GM21528 (cell line): ENCODE measurements around the gene TBX5.

Source experiments
- ATAC-seq: cut with Tn5 transposase; IDR thresholded peaks from one replicate; pipeline ENCODE4 v1.9.1; 2021; ENCODE audit warnings: mild to moderate bottlenecking, moderate library complexity; ENCODE audit not compliant: unreplicated experiment, low FRiP score

Gene TBX5

DNA sequence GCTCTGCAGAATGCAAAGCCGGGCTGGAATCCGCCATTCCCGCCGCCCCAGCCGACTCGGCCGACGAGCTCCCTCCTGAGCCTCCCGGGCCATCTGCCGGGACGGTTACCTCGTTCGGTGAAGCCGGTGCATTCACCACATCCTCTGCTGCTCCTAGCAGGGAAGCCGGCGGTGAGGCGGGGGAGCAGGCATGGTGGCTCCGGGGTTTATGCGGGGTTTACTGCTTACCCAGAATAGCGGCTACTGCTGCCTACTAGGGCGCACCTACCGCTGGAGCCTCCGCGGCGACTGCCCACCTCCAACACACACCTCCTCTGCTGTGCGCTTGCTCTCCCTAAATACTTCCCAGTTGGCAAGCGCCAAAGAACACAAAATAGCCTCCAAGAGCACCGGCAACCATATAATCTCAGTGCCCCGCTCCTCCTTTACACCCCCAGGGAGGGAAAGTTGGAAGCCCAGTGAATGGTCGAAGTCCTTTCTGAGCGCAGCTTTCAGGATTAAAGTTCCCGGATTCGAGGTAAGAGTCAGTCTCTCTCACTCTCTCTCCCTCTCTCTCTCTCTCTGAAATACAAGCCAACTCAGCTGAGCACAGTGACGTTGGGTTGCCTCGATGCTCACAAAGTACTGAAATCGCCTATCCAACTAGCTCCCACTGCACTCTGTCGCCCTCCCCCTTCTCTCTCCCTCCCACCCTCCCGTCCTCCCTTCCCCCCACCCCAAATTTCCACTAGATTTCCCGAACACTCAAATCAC, at the start of gene TBX5:
TBX5 (minus strand) TSS at position 626 of the 753 bp plus-strand sequence. CDS start 2,246 bp downstream, outside the sequence.
- ATAC-seq: no peak

DNA sequence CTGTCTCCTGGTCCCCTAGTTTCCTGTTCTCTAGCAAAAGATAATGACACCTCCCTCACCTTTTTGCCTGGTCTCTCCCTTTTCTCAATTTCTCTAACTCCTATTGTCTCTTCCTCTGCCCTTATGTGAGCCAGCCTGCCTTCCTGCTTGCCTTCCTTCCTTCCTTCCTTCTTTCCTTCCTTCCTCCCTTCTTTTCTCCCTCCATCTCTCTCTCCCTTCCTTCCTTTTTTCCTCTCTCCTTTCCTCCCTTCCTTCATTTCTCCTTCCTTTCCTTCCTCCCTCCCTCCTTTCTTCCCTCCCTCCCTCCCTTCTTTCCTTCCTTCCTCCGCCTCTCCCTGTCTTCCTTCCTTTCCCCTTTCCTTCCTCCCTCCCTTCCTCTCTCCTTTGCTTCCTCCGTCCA, 45.7 kb upstream of the TBX5 start:
- no peak for ATAC-seq

DNA sequence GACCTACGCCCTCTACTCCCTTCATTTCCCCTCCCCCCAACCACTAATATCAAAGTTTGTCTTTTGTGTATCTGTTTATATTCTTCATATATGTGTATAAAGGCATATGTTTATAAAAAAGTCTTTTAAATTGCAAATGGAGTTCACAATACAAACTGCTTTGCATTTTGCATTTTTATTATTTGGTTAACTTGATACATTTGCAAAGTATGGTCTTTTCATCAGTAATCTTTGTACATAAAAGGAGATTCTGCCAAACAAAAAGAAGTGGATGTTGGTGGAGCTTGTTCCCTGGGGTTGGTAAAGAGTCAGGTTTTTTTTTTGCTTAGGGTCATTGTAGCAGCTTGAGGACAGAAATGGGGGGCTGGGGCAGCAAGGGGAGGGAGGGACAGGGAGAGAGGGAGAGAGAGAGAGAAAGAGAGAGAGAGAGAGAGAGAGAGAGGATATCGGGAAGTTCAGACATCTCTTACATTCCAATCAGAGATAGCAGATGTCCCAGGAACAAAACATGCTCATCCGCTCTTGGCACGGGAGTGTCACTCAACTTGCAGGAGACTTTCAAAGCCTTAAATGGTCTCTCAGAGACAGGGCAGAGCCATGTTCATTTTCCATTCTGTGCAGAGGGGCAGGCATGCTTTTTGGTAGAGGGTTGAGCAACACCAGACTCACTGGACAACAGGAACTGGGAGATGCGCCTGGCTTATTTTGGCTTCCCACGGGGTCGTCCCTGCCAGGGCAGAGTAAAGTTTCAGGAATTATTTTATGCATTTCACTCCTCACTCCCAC, 44.8 kb upstream of the TBX5 start:
- ATAC-seq: no peak

DNA sequence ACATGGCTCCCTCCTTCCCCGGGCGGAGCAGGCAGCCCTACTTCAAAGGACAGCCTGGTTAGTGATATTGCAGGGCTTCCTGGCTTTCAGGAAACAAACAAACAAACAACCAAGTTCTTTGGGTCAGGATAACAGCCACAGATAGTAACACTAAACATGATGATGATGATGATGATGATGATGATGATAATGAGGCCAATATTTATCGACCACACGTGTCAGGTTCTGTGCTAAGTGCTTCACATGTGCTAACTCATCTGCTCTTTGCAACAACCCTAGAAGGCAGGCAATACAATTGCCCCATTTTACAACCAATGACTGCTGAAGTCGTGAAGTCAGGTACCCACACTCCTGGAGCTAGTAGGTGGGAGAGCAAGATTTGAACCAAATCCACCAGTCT, 44.1 kb upstream of the TBX5 start:
- ATAC-seq: no peak

DNA sequence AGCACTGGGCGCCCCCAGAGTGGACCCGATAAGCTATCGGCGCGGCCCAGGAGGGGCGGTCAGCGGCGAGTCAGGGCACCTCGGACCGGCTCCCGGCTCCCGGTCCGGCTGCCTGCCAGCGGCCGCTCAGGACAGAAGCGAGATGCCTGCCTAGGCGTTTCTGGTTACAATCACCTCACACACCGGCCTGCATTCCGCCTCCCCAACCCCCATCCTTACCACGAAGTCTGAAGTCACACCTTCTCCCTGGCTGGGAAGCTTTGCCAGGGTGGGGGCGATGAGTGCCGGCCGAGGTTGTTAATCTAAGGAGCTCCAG, 42.6 kb upstream of the TBX5 start:
- ATAC-seq: no peak

DNA sequence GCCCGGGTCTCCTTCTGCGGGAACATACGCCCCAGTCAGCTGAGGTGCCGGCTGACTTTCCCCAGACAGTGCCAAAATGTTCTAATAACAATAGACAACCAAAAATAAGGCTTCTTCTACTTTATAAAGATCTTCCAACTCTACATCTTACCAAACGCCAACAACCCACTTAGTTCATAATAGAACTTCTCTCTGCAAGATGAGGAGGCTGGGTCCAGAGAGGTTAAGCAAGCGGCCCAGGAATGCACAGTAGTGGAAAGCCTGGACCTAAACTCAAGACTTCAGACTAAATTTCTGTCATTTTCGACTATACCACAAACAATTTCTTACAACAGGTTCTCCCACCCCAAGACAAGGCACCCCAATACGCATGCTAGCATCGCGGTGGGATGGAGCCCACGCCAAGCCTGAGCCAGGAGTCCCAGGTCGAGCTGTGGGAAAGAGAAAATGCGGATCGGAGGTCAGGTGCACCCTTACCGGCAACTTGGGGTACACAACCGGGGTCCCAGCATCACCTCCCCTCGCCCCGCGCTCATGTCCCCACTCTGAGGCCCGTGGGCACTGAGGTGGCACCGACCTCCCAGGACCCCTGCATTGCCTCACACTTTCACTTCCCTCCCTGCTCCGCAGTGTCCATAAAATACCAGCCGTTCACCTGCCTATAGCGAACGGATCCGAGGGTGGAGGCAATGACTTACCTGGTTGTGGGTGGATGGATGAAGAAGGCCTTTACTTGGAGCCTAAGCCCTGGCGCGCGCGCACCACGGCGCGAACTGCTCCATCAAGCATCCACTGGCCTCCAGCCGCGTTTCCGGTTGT, 42.1 kb upstream of the TBX5 start:
- no peak for ATAC-seq

DNA sequence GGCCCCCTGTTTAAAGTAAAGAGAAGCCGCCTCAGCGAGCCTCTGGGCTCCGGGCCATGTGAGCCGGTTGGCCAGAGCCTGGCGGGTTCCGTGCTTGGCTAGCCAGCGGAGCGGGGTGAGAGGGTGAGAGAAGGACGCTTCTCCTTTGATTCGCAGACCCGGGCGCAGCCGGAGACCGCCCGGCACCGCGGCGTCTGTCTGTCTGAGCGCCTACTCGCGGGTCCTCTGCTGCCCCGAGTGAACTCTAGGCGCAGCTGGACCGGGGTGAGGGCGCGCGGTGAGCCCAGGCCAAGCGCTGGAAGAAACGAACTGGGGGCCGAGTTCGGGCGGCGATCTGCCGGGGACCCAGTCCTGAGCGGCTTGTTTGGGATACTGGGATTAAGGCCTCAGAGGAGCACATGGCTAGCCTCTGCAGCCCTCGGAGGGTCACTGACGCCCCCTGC, 41.4 kb upstream of the TBX5 start:
- no peak for ATAC-seq

DNA sequence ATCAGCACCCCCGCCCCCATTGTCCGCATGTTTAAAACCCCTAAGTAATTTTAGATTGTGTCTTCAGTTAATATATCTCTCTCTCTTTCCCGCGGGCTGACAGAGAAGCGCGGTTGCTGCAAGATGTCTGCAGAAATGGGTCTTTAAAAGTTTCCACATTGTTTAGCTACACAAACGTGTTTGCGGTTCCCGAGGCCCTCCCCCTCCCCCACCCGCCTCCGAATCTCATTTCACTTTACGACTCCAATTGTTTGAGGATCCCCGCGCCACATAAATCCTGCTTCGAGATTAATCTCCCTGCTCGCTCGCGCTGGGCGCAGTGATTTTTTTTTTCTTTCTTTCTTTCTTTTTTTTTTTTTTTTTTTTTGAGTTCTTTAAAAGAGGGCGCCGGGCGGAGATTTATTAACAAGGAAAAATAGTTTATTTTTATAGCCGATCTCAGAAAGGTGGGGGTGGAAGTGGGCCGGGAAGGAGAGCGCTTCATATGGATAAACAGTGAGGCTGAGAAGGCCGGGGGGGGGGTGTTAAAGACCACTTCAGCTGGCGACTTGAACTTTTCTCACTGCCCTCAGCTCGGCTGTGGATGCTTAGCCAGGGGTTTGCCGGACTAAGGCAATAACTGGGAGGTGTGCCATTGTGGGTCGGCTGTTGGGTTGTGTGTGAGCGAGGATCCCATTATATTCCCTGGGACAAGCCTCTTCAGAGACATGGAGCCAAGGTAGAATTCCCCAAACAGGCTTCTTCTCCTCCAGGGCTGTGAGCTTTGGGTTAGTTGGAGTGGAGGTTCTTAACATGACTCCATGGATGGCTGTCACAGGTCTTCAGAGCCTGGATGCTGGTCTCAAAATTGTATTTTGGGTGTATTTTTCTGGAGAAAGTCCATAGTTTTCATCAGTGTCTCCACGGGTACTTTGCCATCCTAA, 39.7 kb upstream of the TBX5 start:
- no peak for ATAC-seq

DNA sequence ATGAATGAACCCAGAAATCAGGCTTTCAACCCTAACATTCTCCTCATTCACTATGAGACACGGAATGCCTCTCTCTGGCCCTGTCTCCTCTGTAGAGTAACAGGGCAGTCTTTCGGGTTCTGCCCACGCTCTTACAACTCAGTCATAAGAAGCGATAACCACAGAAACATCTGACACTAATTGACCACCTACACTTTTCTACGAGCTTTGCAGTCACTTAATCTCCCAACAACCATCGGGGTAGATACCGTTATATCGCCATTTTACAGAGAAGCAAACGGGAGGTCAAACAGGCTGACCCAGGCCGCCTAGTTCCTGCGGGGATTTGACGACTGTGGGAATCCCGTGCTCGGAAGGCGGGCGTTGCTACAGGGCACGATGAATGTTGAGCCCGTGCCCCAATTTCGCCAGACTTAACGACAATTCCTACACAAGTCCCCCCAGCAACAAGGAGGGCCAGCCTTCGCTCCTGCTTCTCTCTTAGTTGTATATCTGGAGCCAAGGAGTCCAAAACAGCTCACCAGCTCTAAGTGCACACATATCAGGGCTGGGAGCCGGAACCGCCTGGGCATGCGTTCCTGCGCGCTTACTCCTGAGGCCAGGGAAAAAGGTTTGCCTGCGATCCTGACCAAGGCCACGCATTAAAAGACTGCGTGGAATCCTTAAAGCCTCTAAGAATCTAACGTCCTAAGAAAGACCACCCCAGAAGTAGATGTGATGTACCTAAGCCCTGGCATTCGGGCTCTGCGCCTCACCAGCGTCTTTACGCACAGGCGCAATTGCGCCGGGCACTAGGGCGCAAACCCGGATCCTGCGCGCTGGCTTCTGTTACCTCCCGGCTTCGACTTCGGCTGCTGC, 38.7 kb upstream of the TBX5 start:
- ATAC-seq: no peak

DNA sequence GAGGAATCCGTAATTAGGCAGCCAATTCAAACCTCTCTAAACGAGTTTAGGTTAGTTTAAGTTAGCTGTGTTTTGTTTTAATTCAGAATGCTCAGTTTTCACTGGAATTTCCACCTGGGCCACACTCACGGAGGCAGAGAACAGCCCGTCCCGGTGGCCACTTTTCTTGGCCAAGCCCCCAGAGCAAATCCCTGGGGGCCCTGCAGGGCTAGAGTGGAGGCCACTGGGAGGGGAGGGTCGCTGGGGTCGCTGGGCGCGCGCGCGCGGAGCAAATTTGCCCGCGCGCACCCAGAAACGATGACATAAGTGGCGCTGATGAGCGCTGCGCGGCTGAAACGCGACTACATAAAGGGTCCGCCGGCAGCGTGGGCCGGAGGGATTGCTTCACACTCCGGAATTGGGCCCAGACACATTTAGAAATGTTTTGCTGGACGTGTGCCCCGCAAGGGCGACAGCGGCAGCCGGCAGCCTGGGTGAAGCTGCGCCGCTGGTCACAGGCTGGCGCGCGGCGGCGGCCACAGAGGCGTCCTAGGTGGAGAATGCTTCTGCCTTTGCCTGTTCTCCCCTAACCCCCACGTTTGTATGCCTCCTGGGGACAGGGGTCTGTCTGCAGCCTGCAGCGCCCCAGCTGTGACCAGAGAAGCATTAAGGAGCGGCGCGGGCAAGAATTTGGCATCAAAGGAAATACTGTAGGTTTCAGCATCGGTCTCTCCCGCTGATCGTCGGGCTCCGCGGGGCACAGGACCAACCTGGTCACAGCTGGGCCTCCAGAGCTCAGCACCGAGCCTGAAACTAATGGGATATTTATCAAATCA, 37.9 kb upstream of the TBX5 start:
- ATAC-seq: no peak

DNA sequence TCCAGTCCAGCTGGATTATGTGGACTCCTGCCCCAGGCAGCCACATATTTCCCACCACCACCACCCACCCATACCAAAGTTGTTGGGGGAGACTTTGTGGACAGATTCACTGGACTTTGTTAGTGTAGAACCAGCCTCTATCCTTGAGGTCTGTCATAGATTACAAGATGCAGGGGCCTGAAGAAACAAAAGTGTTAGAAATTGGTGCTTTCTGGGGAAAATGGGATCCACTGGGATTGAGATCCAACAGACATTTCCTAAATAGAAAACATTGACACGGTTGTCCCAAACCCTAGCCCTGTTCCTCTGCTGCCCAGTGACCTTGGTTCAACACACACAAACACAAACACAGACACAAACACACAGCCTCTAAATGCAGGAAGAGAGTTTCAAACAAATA, 36.6 kb upstream of the TBX5 start:
- ATAC-seq: no peak

DNA sequence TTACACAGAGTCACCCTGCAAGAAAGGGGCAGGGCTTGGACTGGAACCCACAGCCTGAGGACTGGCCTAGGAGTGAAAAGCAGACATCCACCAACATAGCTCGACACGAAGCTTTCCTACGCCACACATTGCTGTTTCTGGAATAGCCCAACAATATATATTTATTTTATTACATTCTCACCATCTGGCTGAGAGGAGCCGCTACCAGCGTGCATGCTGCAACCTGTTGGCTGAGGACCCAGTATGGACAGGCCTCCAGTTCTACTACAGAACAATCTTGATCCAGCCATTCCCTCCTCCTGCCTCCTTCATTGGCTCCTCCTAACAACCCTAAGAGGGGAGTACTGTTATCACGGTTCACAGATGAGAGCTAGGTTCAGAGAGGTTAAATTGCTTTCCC, 35.6 kb upstream of the TBX5 start:
- no peak for ATAC-seq

DNA sequence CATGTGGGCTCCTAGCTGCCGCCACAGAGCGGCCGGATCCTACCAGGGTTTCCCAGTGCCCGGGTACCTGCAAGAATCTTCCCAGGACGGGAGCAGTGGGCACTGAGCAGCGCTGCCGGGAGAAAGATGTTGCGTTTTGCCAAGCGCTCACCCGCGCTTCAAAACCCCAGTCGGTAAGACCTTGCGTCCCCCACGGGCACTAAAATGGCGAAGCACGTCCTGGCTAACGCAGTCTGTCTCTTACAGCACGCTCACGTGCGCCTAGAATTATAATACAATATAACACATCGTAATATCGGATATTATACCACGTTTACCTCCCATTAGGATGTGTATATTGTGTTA, 35.1 kb upstream of the TBX5 start:
- no peak for ATAC-seq

DNA sequence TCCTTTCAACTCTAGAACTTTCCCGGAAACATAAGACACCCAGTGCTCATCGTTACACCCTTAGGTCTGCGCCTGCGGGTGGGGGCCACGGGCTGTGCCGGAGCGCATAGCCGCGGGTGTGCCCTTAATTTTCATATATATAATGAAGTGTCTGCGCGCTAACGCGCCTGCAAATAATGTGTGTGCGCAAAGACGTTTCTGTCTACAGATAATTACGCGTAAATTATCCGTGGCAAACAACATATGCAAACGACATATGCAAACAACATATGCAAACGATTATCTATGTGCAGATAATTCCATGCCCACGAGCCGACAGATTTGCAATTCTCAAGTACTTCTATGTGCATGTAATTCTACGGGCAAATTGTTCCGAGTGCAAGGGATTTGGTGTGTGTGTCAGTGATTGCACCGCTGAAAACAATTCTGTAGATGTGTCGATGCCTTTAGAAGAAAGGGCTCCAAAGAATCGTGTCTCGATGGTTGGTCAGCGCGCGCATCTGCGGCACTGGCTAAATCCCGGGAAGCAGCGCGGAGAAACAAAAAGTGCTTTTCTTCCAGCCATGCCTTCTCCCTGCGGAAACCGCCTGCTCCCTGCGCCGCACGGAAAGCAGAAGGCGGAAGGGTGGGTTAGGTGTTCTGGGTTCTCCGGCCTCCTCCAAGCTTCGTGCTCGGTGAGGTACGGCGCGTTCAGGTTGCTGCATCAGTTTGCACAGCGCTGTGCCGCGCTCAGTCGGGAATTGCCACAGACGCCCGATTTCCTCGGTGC, 34.5 kb upstream of the TBX5 start:
- ATAC-seq: no peak

DNA sequence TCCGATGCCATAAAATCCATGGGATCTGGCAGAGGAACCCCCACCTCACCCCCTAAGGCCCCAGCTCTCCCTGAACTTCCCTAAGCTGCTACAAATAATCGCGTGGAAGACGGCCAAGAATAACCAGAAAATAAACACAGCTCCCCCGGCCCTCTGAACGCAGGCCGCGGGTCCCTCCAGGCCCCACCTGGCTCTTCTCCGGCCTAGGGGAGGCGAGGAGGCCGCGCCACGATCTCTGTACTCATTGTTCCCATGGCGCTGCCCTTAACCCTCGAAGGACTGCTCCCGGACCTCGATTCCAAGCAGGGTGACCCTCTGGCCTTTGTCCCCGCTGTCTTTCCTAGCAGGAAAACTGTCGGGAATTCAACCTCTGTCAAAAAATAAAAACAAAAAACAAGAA, 33.9 kb upstream of the TBX5 start:
- no peak for ATAC-seq

DNA sequence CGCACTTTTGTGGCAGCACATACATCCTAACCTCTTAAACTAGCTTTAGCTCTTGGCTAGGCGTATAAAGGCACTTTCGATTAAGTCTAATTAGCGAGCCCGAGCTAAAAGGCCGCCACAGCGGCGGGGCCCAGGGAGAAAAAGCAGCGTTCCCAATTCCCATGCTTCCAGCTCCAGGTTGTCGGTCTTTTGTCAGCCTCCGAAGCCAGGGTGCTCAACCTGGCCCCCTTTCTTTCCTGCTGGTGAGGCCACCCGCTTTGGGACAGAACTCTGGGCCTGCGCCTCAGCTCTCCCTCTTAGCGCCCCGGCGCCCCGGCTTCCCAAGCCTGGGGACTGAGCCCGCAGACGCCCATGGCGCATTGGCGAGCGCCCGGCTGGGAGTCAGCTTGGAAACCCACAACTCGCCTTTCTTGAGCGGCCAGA, 33.3 kb upstream of the TBX5 start:
- no peak for ATAC-seq

DNA sequence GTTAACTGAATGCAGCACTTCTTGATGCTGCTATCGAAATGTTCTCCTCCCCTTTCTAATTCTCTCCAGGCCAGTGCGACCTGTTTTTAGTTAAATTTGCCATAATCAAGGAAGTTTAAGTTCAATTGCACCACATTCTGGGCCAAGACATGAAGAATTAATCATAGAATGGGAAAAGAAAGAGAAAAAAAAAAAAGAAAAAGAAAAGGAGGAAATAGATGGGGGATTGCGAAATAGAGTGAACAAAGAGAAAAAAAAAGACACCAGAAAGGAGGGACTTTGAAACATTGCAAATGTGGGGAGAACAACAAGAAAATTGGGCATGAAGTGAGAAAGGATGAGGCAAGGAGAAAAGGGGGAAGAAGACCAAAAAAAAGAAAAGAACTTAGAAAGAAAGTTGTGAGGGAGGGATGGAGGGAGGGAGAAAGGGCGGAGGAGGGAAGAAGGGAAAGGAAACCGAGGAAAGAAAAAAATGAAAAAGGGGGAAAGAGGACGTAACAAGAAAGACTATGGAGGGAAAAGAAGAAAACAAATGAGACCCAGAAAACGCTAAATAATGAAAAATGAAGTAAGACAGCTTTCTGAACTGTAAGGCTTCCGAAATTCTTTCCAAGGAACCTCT, 32.8 kb upstream of the TBX5 start:
- no peak for ATAC-seq
